GM21529 (cell line): Measurements from ENCODE around the gene RAP1GAP2.
"Not testable (repeated sequence)": the region's sequence is repeated elsewhere in the genome, so short reads cannot be mapped to it uniquely, and the experiment has no call there.

ENCODE experiments used
- ATAC-seq: cut with Tn5 transposase; IDR thresholded peaks from one replicate; pipeline ENCODE4 v1.9.1; 2021; ENCODE audit not compliant: unreplicated experiment

RAP1GAP2 gene

DNA sequence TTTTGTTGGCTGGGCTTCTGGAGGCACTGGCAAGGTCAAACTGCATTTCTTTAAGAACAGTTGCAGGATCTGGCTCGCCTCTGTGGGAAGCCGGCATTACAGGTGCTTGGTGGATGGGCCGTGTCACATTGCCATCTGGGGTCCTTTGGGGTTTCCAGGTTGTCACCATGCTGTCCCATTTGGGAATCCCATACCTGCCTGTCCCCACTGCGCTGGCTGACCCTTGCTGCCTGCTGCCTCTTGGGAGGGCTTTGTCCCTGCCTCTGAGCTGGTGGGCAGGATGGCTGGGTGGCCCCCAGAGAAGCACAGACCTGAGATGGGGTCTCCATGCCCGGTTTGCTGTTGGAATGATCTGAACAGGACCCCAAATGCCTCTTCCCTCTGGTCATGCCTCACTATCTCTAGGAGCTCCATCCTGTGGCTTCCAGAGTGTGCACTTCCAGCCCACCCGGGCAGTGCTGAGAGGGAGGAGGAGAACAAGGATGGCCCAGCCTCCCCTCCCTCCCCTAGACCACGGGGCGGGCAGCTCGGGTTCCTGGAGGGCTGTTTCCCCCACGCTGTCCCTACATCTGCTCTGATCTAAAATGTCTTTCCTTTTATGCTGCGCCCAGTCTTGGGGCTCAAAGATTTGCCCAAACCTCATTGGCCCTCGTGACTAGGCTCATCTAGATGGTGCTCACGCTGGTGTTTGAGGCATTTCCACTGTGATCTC is 239.2 kb downstream of the RAP1GAP2 start:
- no peak for ATAC-seq

DNA sequence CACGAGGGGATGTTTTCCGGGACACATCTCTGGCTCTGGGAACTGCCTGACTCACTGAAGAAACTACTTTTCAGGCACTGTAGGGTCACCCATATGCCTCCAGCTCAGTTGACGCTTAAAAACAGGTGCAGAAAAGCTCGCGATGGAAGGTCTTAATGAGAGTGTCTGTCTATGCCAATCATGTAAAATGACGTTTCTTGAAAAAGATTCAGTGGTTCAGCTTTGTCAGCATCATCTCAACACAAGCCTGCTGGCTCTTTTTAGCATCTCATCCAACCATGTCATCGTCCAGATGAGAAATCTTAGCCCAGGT is 239.7 kb downstream of the RAP1GAP2 start:
- ATAC-seq = no peak

DNA sequence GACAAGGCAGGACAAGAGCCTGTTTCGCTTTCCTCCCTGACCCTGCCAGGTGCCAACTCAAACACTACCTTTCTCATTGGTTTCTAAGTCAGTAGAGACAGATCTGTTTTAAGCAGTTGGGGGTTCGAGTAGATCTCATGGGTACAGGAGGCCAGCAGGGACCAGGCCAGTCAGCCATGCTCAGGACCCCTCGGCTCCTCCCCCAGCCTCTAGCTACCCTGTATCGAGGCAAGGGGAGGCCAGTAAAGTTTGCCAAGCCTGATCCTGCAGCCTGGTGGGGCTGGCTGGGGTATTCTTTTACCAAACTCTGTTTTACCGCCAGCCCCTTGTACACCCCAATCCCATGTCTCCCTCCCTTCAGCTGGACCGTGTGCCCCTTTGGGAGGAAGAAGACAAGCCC is 240.6 kb downstream of the RAP1GAP2 start:
- ATAC-seq = no peak

DNA sequence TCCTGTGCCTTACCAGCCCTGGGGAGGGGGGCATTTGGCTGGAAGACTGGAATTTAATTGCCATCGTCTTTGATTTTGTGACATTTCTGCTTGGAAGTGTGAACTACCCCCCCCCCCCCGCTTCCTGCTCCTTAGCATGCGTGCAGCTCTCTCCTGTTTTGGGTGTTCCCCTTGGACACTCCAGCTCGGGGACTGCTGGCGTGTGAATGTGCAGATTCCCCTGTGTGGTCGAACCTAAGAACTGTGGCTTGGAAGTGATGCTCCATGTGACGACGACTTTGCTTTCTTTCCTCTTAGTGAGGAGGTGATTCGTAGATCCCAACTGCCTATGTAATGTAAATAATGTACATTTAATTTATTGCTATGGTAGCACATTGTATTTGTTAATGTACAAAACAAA is 241.0 kb downstream of the RAP1GAP2 start:
- no peak for ATAC-seq

DNA sequence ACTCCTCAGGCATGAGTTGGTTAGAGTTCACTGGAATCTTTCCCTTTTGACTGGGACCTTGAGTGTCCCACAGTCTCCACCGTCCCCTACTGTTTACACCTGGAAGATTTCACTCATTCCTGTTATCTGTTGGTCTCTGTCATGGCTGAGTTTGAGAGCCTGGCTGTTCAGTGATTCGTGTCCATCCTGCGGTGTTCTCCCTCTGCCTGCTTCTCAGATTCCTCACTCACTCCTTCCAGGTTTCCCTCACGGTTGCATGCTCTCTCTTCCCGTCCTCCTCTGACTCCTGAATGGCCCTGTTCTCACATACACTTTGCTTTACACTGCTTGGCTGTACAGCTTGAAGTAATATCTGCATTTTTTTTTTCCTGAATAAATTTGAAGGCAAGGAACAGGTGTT is 242.7 kb downstream of the RAP1GAP2 start:
- no peak for ATAC-seq

DNA sequence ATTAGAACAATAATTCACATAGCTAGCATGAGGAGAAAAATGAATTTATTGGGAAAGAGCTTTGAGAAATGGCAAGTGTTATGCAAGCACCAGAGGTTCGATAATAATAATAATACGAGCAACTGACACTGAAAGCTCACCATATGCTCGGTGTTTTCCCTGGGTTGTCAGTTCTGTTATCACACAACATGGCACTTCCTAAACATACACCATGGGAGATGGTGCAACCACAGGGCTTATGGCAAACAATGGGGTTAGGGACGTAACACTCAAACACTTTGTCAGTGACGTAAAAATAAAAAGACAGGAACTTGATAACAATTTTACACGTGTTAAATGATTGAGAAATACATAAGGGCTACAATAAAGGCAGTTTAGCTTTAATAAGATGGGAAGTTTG is 243.5 kb downstream of the RAP1GAP2 start:
- no peak for ATAC-seq

DNA sequence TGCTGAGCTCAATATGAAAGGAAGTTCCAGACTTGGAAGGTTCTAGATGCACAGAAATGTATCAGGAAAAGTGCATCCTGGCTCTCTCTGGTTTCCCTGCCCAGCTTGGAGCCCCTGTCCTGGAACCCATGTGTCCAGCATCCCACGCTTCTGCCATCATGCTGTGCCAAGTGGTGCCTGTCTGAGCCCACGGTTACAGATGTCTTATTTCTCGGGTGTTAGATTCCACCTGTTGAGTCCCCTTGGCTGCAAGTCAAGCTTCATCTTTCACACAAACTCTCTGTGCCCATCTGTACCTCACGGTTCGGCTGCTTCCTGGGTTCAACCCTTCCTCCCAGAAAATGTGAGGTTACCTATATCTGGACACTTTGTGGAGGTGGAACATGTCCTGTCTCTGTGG is 244.6 kb downstream of the RAP1GAP2 start:
- no peak for ATAC-seq

DNA sequence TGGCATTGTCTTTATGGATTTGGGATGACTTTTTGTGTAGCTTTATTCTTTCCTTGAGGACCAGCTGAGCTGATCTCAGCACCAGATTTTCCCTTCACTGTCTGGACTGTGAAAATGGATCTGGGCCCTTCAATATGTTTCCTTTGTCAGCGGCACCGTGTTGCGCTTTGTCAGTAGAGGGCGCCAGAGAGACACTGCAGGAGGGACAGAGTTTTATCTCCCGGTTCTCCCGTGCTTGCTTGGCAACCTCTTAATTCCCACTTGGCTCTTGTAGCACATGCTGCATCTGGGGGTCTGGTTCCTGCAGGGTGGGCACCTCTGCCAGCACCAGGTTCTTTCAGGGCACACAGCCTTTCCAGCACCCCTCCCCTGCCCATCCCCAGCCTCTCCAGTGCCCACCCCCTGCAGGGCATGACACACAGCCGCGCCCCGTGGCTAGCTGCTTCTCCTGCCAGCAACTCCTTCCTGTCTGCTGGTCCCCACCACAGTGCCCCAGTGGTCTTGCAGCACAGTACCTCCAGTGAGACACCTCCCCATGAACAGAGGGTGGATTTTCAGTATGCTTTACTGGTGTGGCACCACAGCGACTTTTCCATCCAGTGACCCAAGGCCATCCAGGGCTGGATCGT is 247.6 kb downstream of the RAP1GAP2 start:
- ATAC-seq = no peak

DNA sequence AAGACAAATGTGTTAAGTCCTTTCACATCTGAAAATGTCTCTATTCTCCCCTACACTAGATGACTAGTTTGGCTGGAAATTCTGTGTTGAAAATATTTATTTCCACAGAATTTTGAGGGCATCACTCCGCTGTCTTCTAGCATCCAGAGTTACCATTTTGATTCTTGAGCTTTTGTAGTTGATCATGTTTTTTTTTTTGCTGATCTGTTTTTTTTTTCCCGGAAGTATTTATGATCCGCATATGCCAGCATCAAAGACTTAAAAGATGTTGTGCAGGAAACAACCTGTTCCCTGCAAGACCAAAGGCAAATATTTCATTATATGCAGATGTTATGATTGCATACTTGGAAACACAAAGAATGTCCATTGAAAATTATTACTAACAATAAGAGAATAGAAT is 250.5 kb downstream of the RAP1GAP2 start:
- ATAC-seq = no peak

DNA sequence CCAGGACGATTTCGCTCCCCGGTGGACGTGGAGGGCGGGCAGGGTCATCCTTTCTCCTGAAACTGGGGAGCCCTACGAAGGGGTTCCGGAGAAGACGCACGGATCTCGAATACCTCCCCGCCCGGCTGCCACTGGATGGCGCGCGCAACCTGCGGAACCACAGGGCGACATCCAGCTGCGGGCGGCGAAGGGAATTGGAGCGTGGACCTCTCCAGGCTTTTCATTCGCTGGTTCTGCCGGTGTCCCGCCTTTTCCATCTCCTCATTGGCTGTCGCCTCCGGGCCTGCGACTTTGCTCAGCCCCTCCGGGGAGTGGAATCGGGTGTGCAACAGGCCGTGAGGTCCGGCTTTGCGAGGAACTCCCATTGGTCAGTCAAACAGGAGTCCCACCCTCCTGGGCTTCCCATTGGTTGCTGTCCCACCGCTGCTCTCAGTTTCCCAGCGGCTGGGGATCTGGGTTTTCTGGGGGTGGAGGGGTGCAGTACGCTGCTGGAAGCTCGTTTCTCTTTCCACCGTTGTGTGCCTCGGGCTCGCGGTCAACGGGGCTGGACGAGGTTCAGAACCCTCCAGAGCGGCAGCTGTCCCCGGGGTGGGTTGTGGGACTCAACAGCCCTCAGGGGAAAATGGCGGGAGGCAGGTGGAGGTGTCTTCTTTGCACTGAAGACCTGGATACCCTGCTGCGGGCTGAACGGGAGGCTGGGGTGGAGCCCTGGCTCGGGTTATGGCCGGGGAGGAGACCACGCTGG is 252.7 kb downstream of the RAP1GAP2 start:
- ATAC-seq = peak; percentile 80

DNA sequence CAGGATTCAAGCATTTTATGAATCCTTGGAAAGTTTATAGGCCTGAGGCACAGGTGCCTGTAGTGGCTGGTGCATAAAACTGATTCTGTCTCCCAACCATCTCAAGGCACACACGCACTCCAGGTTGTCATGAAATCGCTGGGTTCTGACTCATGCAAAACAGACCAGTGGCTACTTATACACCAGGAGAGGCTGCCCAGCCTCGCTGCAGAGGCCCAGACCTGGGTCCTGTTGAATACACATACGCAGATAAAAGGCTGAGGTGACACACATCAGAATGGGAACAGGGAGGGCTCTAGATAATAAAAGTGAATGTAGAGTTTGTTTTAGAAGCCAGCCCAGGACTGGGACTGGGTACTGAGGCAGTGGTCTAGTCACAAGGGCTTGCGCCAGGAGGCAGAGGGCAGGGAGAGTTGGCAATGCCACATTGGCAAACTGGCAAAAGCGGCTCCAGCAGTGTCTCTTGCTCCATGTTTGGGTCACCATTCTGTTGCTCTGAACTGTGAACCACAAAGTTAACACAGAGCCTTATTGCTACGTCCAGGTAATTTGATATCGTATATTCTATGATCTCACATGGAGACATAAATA is 253.6 kb downstream of the RAP1GAP2 start:
- ATAC-seq = no peak

DNA sequence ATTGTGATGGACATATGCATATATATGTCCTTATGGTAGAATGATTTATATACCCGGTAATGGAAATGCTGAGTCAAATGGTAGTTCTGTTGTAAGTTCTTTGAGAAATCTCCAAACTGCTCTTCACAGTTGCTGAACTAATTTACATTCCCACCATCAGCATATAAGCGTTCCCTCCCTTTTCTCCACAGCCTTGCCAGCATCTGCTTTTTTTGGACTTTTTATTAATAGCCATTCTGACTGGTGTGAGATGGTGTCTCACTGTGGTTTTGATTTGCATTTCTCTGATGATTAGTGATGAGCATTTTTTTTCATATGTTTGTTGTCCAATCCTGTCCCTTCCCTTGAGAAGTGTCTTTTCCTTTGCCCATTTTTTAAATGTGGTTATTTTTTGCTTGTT is 258.6 kb downstream of the RAP1GAP2 start:
- ATAC-seq = not testable (repeated sequence)

DNA sequence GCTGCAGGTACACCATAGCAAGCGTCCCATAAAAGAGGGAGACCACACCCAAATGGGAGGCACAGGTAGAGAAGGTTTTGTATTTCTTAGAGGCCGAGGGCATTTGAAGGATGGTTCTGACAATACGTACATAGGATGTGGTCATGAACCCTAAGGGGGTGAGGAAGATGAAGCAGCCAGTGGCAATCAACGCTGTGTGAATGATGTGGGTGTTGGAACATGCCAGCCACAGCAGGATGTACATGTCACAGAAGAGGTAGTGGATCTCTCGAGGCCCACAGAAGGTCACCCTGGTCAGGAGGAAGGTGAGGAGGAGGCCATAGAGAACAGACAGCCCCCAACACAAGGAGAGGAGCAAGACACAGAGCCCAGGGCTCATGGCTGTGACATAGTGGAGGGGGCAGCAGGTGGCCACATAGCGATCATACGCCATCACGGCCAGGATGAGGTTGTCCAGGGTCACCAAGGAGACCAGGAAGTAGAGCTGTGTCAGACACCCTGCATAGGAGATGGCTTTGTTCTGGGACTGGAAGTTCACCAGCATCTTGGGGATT is 266.7 kb downstream of the RAP1GAP2 start:
- not testable (repeated sequence) for ATAC-seq

DNA sequence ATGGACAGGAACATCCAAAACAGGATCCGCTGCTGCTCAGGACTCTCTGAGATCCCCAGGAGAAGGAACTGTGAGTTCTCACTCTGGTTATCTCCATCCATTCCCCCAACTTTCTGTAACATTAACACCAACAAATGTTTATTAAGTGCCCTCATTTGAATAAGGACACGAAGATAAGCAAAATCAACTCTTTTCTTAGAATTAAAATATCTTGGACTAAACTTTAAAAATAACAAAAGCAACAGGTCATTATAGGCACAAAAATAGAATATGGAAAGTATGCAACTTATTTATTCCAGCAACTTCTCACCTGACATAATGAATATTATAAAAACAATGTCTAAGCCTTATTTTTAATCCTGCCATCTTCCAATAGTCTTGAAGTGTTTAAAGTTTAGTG is 267.3 kb downstream of the RAP1GAP2 start, which contains the start of gene OR1D5:
Gene OR1D5 (minus strand): TSS at position 101 of the 400 bp plus-strand sequence. CDS start 0 bp downstream, at position 101.
- ATAC-seq = not testable (repeated sequence)

DNA sequence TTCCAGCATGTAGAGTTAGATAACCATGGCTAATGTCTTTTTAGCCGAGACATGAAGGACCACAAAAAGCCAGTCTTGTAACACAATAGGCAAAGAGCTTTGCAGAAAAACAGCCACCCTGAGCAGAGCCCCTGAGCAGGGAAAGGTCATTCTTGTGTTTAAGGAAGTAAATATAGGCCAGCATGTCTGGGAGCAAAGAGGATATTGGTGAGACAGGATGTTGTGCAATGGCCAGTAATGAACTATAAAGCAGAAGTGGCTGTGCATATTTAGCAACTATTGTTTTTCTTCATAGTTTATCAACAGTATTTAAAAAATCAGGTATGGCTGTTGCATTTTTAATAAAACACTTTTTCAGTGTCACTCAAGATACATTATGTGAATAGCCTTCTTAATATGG is 269.0 kb downstream of the RAP1GAP2 start:
- not testable (repeated sequence) for ATAC-seq

DNA sequence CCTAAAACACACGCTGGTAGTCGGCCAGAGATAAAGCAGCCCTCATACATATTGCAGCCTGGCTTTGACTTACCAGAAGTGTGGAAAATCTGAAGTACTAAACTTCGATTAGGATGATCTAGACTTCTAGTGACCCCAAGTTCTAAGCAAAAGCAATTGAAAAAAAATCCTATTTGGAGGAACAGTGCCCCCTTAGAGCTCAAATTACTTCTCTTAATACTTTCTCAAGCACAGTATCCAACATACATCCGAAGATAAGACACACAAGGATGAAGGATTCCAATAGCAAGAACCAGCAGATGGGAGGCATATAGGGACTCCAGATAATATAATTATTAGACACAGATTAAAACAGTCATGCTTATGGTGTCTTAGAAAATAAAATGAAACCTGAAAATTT is 277.6 kb downstream of the RAP1GAP2 start:
- ATAC-seq = not testable (repeated sequence)
